ENCODE measurements around the gene BARHL2. TPM values are rescaled to one million over a fixed set of nuclear protein-coding genes. Genes with fewer than 3 reads are reported as not detected.

Gene BARHL2
- total RNA-seq, 1 donor from 2014 or later: not detected

DNA sequence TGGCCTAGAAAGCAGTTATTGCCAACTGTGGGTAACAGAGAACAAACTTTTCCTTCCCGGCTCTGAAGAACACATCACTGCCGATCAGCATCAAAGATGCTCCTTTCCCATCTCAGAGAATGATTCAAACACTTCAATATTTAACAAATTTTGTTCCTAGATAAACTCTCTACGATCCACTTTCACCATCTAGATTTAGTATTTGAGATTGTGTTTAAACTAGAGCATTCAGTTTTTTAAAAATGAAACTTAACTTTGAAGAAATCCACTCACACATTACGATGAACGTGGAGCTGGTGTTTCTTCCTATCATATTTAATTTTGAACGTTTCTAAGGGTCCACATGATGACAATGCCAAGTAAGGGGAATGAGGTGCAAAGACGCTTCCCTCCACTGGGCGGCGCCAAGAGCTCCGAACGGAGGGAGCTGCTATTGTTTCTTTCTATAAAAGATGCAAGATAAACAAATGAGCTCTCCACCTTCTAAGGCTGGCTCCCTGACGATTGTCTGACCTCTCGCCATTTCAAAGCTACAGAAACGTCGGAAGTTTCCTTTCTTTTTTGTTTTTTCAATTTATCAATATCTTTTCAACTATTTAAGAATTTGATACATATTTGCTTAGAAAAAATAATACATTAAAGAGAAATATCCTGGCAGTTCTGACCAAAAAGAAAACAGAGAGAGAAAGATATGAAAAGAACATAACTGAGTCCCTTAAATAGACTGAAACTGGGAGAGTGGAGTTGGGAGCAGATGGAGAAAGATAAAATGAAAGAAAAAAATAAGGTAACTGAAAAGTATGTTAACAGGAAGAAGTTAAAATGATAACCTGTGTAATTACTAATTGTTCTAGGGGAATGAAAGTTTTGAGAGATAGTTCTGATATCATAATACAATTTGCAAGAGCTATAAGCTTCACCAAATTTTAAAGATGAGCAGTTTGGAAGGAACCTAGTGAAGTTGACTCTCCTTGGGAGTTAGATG, 4.4 kb upstream of the BARHL2 start:
- peak; percentile 44 for DNase-seq (ENCODE audit: low spot score)
- intact Hi-C loops (cut with micrococcal nuclease): loop anchor here (2.0 kb wide), 3 partner anchors 113 to 443 kb away; no protein-coding TSS in a partner anchor
- peaks cover 19% of the 10 kb centered on the region for H3K36me3 Mint-ChIP-seq (ENCODE audit: low read depth)
- no peak overlapping the region for H3K27ac Mint-ChIP-seq
- no peak overlapping the region for H3K4me3 Mint-ChIP-seq (ENCODE audit: low read depth)
- H3K27me3 Mint-ChIP-seq (ENCODE audit: low read depth): peaks cover 83% of the 10 kb centered on the region
- peaks cover 24% of the 10 kb centered on the region for H3K4me1 Mint-ChIP-seq (ENCODE audit: low read depth)
- H3K9me3 Mint-ChIP-seq: peaks cover 6% of the 10 kb centered on the region

- no peak overlapping the region for H3K27ac Mint-ChIP-seq
- H3K9me3 Mint-ChIP-seq: no peaks in the 10 kb centered on the region
- intact Hi-C loops (cut with micrococcal nuclease): loop anchor here (2.0 kb wide), 2 partner anchors 245 to 445 kb away; no protein-coding TSS in a partner anchor
- H3K4me1 Mint-ChIP-seq (ENCODE audit: low read depth): peaks cover 16% of the 10 kb centered on the region
- DNase-seq (ENCODE audit: low spot score): no peak
- H3K27me3 Mint-ChIP-seq (ENCODE audit: low read depth): peaks cover 83% of the 10 kb centered on the region
- H3K36me3 Mint-ChIP-seq (ENCODE audit: low read depth): peaks cover 13% of the 10 kb centered on the region
- H3K4me3 Mint-ChIP-seq (ENCODE audit: low read depth): no peak overlapping the region
Observed at GRCh38 chr1:90720145-90720636, 3.1 kb upstream of the BARHL2 start.

DNA sequence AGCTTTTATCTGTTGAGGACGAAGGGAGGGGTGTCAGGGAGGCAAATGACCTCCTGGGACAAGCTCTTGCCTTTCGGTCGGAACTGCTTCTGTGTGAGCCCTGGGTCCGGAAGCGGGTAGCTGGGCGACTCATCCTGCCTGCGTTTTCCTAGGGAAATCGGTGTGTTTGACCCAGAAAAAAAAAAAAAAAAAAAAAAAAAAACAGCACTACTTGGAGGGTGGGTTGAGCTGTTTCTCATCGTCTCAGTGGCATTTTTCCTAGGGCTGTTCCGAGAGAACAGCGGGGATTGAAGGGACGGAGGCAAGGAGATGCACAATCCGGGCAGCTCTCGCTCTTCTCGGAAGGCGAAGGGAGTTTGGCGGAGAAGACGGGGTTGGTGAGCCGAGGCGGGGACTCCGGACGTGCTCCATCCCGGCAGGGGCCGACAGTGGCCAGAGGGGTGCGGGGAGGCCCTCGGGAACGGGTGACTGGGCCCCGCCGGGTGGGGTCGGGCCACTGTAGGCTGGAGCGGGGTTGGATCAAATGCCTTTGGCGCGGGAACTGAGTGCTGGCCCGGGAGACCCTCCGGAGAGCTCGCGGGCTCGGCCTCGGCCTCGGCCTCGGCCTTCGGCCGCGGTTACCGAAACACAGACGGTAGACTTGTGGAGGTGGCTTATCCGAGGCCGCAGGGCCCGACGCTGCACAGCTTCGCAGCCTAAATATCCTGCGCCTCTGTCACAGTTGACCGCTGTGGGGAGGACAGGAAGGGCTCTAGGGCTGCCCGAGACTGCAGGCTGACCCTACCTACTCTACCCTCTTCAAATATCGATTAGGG, 2.4 kb upstream of the BARHL2 start:
- no peak for DNase-seq (ENCODE audit: low spot score)
- H3K27me3 Mint-ChIP-seq (ENCODE audit: low read depth): peaks cover 84% of the 10 kb centered on the region

GRCh38 chr1:90718411-90719329, 1.6 kb upstream of the BARHL2 start:
- Mint-ChIP-seq H3K4me1 (ENCODE audit: low read depth) (peaks cover 16% of the 10 kb centered on the region), H3K27me3 (ENCODE audit: low read depth) (peaks cover 84% of the 10 kb centered on the region), H3K4me3 (ENCODE audit: low read depth) (no peak overlapping the region), H3K9me3 (no peaks in the 10 kb centered on the region), H3K27ac (peak overlapping the region; percentile 55), H3K36me3 (ENCODE audit: low read depth) (peaks cover 11% of the 10 kb centered on the region)
- intact Hi-C loops (cut with micrococcal nuclease): loop anchor here (1.0 kb wide), 1 partner anchor 8 kb away; no protein-coding TSS in a partner anchor
- DNase-seq (ENCODE audit: low spot score): no peak

More for the DNA sequence above, 2.4 kb upstream of the BARHL2 start:
- Mint-ChIP-seq H3K27ac (peak overlapping the region; percentile 55), H3K4me3 (ENCODE audit: low read depth) (no peak overlapping the region), H3K36me3 (ENCODE audit: low read depth) (peaks cover 13% of the 10 kb centered on the region), H3K4me1 (ENCODE audit: low read depth) (peaks cover 16% of the 10 kb centered on the region), H3K9me3 (no peaks in the 10 kb centered on the region)
- intact Hi-C loops (cut with micrococcal nuclease): loop anchor here (2.0 kb wide), 2 partner anchors 245 to 445 kb away; no protein-coding TSS in a partner anchor

DNA sequence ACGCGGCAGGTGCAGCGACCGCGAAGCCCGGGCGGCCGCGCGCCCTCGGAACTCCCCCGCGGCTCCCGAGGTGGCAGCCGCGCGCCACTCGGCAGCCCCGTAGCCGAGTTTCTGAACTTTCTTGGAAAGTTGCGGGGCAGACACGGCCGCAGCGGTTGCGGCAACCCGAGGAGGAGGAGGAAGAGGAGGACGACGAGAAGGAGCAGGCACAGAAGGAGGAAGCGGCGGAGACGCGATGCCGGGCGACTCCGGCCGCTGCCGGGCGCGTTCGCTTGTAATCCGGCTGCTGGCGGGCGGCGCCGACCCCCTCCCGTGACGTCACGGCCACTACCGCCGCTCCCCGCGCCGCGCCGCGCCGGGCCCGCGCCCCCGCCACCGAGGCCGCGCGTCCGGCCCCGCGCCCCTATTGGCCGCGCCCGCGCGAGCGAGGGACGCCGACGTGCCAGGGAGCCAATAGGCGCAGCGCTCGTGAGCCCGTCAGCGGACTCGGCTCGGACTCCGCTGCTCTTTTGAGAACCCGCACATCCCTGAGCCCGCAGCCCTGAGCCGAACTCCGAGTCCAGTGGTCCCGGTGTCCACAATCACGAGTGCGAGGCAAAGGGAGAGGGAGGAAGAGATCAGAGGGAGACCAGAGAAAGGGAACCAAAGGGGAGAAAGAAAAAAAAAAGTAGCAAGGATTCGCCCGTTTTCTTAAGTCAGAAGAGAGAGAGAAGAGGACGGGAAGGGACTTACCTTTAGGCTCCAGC, 736 bp upstream of the BARHL2 start:
- DNase-seq (ENCODE audit: low spot score): no peak
- Mint-ChIP-seq H3K27ac (no peak overlapping the region), H3K4me1 (ENCODE audit: low read depth) (peaks cover 13% of the 10 kb centered on the region), H3K9me3 (no peaks in the 10 kb centered on the region), H3K27me3 (ENCODE audit: low read depth) (peaks cover 84% of the 10 kb centered on the region), H3K36me3 (ENCODE audit: low read depth) (peaks cover 11% of the 10 kb centered on the region), H3K4me3 (ENCODE audit: low read depth) (peak overlapping the region; percentile 21)
- intact Hi-C loops (cut with micrococcal nuclease): loop anchor here (1.0 kb wide), 1 partner anchor 8 kb away; no protein-coding TSS in a partner anchor

DNA sequence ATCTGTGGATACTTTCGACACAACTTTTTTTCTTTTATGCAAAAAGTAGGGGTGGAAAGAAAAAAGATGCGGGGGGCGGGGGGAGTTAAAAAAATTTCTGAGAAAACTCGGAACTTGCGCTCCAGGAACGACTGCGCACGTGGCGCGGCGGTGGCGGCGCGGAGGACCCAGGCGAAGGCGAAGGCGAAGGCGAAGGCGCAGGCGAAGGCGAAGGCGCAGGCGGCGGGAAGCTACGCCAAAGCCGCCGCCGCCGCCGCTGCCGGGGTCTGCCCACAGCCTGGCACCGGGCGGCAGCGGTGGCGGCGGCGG, 208 bp upstream of the BARHL2 start:
- no peak for DNase-seq (ENCODE audit: low spot score)
- H3K9me3 Mint-ChIP-seq: no peaks in the 10 kb centered on the region
- H3K27ac Mint-ChIP-seq: peak overlapping the region; percentile 65

DNA sequence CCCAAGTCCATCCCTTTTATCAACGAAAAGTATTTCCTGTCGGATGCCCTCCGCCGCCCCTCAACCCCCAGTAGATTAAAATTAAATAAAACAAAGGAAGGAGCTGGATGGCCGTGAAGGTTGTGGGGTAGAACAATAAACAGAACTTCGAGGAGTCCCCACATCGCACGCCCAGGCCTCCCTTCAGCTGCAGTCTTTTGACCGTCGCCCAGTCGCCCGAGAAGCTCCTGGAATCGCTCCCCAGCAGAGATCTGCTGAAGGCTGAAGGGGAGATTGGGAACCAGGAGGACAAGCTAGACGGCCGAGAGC, 905 bp downstream of the BARHL2 start:
- Mint-ChIP-seq H3K27me3 (ENCODE audit: low read depth) (peaks cover 86% of the 10 kb centered on the region), H3K4me1 (ENCODE audit: low read depth) (peaks cover 5% of the 10 kb centered on the region), H3K9me3 (no peaks in the 10 kb centered on the region), H3K27ac (peak overlapping the region; percentile 55), H3K4me3 (ENCODE audit: low read depth) (no peak overlapping the region), H3K36me3 (ENCODE audit: low read depth) (peaks cover 9% of the 10 kb centered on the region)
- no peak for DNase-seq (ENCODE audit: low spot score)
- intact Hi-C loops (cut with micrococcal nuclease): no loop called here

More for the DNA sequence above, 208 bp upstream of the BARHL2 start:
- intact Hi-C loops (cut with micrococcal nuclease): no loop called here
- Mint-ChIP-seq H3K36me3 (ENCODE audit: low read depth) (peaks cover 11% of the 10 kb centered on the region), H3K4me3 (ENCODE audit: low read depth) (no peak overlapping the region), H3K27me3 (ENCODE audit: low read depth) (peaks cover 84% of the 10 kb centered on the region), H3K4me1 (ENCODE audit: low read depth) (peaks cover 13% of the 10 kb centered on the region)

- no peak for DNase-seq (ENCODE audit: low spot score)
- Mint-ChIP-seq H3K36me3 (ENCODE audit: low read depth) (peaks cover 8% of the 10 kb centered on the region), H3K9me3 (no peaks in the 10 kb centered on the region), H3K4me3 (ENCODE audit: low read depth) (no peak overlapping the region), H3K27ac (no peak overlapping the region), H3K4me1 (ENCODE audit: low read depth) (peaks cover 5% of the 10 kb centered on the region), H3K27me3 (ENCODE audit: low read depth) (peaks cover 84% of the 10 kb centered on the region)
- intact Hi-C loops (cut with micrococcal nuclease): loop anchor here (2.0 kb wide), 1 partner anchor 13 kb away; no protein-coding TSS in a partner anchor
Observed at GRCh38 chr1:90715309-90715708, 1.8 kb downstream of the BARHL2 start.

GRCh38 chr1:90714521-90714951, 2.6 kb downstream of the BARHL2 start:
- intact Hi-C loops (cut with micrococcal nuclease): loop anchor here (2.0 kb wide), 1 partner anchor 14 kb away; no protein-coding TSS in a partner anchor
- no peak for DNase-seq (ENCODE audit: low spot score)
- peaks cover 5% of the 10 kb centered on the region for H3K4me1 Mint-ChIP-seq (ENCODE audit: low read depth)
- no peak overlapping the region for H3K4me3 Mint-ChIP-seq (ENCODE audit: low read depth)
- H3K27ac Mint-ChIP-seq: no peak overlapping the region
- peaks cover 8% of the 10 kb centered on the region for H3K36me3 Mint-ChIP-seq (ENCODE audit: low read depth)
- peaks cover 86% of the 10 kb centered on the region for H3K27me3 Mint-ChIP-seq (ENCODE audit: low read depth)
- H3K9me3 Mint-ChIP-seq: no peaks in the 10 kb centered on the region

DNA sequence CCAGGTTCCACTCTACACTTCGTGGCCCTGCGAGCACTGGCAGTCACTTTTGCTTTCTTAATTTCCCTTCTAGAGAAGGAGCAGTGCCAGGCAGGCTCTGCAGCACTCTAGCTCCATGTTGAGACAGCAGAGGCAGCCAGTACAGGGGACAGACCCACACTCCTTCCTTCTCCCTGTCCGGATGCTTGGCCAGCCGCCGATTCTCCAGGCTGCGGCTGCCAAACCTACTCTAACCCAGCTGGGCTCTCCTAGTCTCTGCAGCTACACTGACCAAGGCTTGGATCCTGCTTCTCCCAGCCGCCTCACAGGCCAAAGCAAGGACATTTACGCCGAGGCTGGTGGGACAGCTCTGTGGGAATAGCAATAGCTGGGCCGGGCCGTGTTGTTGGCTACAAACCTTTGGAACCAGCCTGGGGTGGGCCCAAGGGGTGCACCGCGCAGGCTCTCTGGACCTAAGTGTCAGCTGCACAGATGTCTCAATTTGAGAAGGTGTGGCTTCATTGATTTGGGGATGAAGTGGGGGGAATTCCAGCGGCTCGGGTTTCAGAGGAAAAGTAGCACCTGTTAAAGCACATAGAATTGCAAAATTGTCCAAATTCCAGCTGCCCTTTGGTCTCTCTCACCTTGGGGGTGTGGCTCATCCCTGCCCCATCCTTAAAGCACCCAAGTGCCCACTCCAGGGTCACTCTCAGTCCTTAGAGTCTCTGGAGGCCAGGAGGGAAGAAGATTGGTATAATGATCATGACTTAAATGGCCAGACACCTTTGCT, 3.2 kb downstream of the BARHL2 start:
- H3K4me1 Mint-ChIP-seq (ENCODE audit: low read depth): peaks cover 5% of the 10 kb centered on the region
- no peak for DNase-seq (ENCODE audit: low spot score)
- H3K27ac Mint-ChIP-seq: no peak overlapping the region
- H3K36me3 Mint-ChIP-seq (ENCODE audit: low read depth): peaks cover 8% of the 10 kb centered on the region
- H3K27me3 Mint-ChIP-seq (ENCODE audit: low read depth): peaks cover 85% of the 10 kb centered on the region
- H3K9me3 Mint-ChIP-seq: no peaks in the 10 kb centered on the region
- no peak overlapping the region for H3K4me3 Mint-ChIP-seq (ENCODE audit: low read depth)
- intact Hi-C loops (cut with micrococcal nuclease): loop anchor here (2.0 kb wide), 1 partner anchor 15 kb away; no protein-coding TSS in a partner anchor
